ENCODE results near the gene C14orf132. TPM values are rescaled to one million over a fixed set of nuclear protein-coding genes. Genes with fewer than 3 reads are reported as not detected.

Gene C14orf132
- 12.2 and 16.1 TPM in 2 replicates for total RNA-seq

DNA sequence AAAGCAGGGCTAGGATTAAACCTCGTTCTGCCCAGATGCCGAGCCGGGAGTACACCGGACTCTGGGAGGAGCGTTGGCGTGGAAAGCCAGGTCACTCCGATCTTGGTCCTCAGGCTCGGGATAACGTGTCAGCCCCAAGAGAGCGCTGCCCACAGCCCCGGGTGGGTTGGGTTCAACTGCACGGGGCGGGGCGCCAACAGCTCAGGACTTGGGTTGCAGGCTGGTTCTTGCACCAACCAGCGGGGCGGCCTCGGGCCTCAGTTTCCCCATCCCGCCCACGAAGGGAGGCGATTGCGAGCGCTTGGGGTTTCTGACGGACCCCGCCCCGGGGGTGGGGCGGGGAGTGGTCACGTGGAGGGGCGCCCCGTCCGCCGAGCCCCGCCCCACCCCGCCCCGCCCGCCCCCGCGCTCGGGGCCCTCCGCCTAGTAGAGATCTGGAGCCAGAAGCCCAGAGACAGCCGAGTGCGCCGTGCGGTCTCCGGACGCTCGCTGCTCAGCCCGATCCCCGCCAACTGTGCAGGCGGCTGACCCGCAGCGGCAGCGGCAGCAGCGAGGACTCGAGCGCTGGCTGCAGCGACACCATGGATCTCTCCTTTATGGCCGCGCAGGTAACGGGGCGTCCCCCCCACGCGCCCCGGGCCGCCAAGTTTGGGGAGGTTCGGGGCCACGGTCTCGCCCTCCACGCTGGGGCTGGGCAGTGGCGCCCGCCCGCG is at the start of gene C14orf132:
TSS of gene C14orf132 (plus strand) at position 443 of the 713 bp plus-strand sequence. CDS start at position 582, 139 bp downstream.

Other genes starting within 250 kb of the C14orf132 start
- not detected in 2 replicates for gene TUNAR, start 162.5 kb upstream of the C14orf132 start, total RNA-seq
- gene BDKRB2, start 165.5 kb downstream of the C14orf132 start, total RNA-seq: 17.1 and 33.3 TPM in 2 replicates
- 57.4 and 64.1 TPM in 2 replicates for gene BDKRB1, start 216.8 kb downstream of the C14orf132 start, total RNA-seq